Parathyroid adenoma (tissue), 2 donors: ENCODE results near the gene CA5A.
"Not testable (repeated sequence)": the region's sequence is repeated elsewhere in the genome, so short reads cannot be mapped to it uniquely, and the experiment has no call there.

ENCODE experiments used
- H2AFZ ChIP-seq: fragments of 300-600 bp; sonication (generic); one replicate; pipeline ENCODE4 v1.7.0; 2017; ENCODE audit warnings: antibody characterized with exemption, mild to moderate bottlenecking
- H3K27ac ChIP-seq: fragments of 300-600 bp; sonication (generic); one replicate; pipeline ENCODE4 v1.7.0; 2017
- H3K27me3 ChIP-seq: fragments of 300-600 bp; sonication (generic); one replicate; pipeline ENCODE4 v1.7.0; 2017; ENCODE audit warnings: low read length; ENCODE audit not compliant: control insufficient read depth, insufficient read depth
- H3K36me3 ChIP-seq: fragments of 300-600 bp; sonication (generic); one replicate; pipeline ENCODE4 v1.7.0; 2017; ENCODE audit warnings: low read length; ENCODE audit not compliant: control insufficient read depth, insufficient read depth
- H3K4me1 ChIP-seq: fragments of 300-600 bp; sonication (generic); one replicate; pipeline ENCODE4 v1.7.0; 2017; ENCODE audit warnings: control low read depth
- H3K4me2 ChIP-seq: fragments of 300-600 bp; sonication (generic); one replicate; pipeline ENCODE4 v1.7.0; 2017; ENCODE audit warnings: low read length
- H3K4me3 ChIP-seq: fragments of 300-600 bp; sonication (generic); one replicate; pipeline ENCODE4 v1.7.0; 2017; ENCODE audit warnings: low read depth, low read length
- H3K79me2 ChIP-seq: fragments of 300-600 bp; sonication (generic); one replicate; pipeline ENCODE4 v1.7.0; 2017; ENCODE audit warnings: control low read depth
- H3K9ac ChIP-seq: fragments of 300-600 bp; sonication (generic); one replicate; pipeline ENCODE4 v1.7.0; 2017; ENCODE audit warnings: mild to moderate bottlenecking
- H3K9me3 ChIP-seq: fragments of 300-600 bp; sonication (generic); one replicate; pipeline ENCODE4 v1.7.0; 2017; ENCODE audit warnings: low read length; ENCODE audit not compliant: control insufficient read depth
- CTCF ChIP-seq: fragments of 300-600 bp; sonication (generic); IDR thresholded peaks from one replicate; pipeline ENCODE4 v1.7.0; 2017; ENCODE audit warnings: antibody characterized with exemption, mild to moderate bottlenecking
- donor health status: primary hyperparathyroidism.

The CA5A gene

GRCh38 chr16:87864331-87864989, 71.9 kb downstream of the CA5A start:
- H3K9me3 ChIP-seq, result no peaks in the 10 kb centered on the region
- no peaks in the 10 kb centered on the region for H3K4me1 ChIP-seq
- no peak overlapping the region for H3K4me2 ChIP-seq
- H2AFZ ChIP-seq, result no peak overlapping the region
- H3K9ac ChIP-seq, result no peak overlapping the region
- no peaks in the 10 kb centered on the region for H3K79me2 ChIP-seq
- no peak overlapping the region for H3K27ac ChIP-seq
- H3K4me3 ChIP-seq, result no peak overlapping the region
- H3K27me3 ChIP-seq, result no peaks in the 10 kb centered on the region
- no peak for TF ChIP-seq CTCF
- H3K36me3 ChIP-seq, result no peaks in the 10 kb centered on the region

GRCh38 chr16:87863327-87863635, 73.0 kb downstream of the CA5A start:
- not testable (repeated sequence) for H3K4me1 ChIP-seq, H3K4me2 ChIP-seq, H2AFZ ChIP-seq, H3K27me3 ChIP-seq, H3K36me3 ChIP-seq, H3K9me3 ChIP-seq, H3K4me3 ChIP-seq, H3K27ac ChIP-seq, H3K79me2 ChIP-seq, H3K9ac ChIP-seq

- not testable (repeated sequence) for H3K4me1 ChIP-seq, H3K9me3 ChIP-seq, H3K79me2 ChIP-seq, H3K27ac ChIP-seq, H3K4me3 ChIP-seq, H3K4me2 ChIP-seq, H3K9ac ChIP-seq, H3K27me3 ChIP-seq, H3K36me3 ChIP-seq, H2AFZ ChIP-seq
These were observed 73.6 kb downstream of the CA5A start for GRCh38 chr16:87862597-87863326.

GRCh38 chr16:87861300-87862099, 74.8 kb downstream of the CA5A start:
- H3K27ac ChIP-seq, H3K4me2 ChIP-seq, H3K4me3 ChIP-seq, H2AFZ ChIP-seq, H3K27me3 ChIP-seq, H3K36me3 ChIP-seq, H3K9me3 ChIP-seq, H3K4me1 ChIP-seq, H3K9ac ChIP-seq, H3K79me2 ChIP-seq: not testable (repeated sequence)

GRCh38 chr16:87860553-87861299, 75.6 kb downstream of the CA5A start:
- no peak overlapping the region for H3K4me2 ChIP-seq
- H3K9ac ChIP-seq, result no peak overlapping the region

GRCh38 chr16:87858151-87858993, 78.0 kb downstream of the CA5A start:
- not testable (repeated sequence) for H3K9ac ChIP-seq, H3K4me1 ChIP-seq, H3K36me3 ChIP-seq, H2AFZ ChIP-seq, H3K27ac ChIP-seq, H3K79me2 ChIP-seq, H3K27me3 ChIP-seq, H3K9me3 ChIP-seq, H3K4me2 ChIP-seq, H3K4me3 ChIP-seq

More at GRCh38 chr16:87860553-87861299, 75.6 kb downstream of the CA5A start:
- Histone ChIP-seq H3K36me3 (no peaks in the 10 kb centered on the region), H2AFZ (no peak overlapping the region), H3K4me3 (no peak overlapping the region), H3K4me1 (no peaks in the 10 kb centered on the region), H3K9me3 (no peaks in the 10 kb centered on the region), H3K27ac (no peak overlapping the region), H3K27me3 (no peaks in the 10 kb centered on the region), H3K79me2 (no peaks in the 10 kb centered on the region)
- TF ChIP-seq CTCF, result no peak
